GM19452 (cell line): ENCODE data around the gene KCTD19.

Experiments used
- ATAC-seq: cut with Tn5 transposase; IDR thresholded peaks from one replicate; pipeline ENCODE4 v1.9.1; 2021; ENCODE audit not compliant: unreplicated experiment

Gene KCTD19

DNA sequence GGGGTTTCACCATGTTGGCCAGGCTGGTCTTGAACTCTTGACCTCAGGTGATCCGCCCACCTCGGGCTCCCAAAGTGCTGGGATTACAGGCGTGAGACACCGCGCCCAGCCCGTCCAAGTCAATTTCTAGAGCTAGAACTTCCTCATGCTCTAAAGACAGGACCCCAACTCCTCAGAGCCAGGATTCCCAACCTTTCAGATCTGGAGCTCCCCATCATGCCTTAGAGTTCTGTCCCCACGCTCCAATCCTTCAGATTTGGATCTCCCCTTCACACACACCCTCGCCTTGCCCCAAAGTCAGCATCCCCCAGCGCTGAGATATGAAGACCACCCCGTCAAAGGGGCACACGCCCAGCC, 448 bp downstream of the KCTD19 start:
- ATAC-seq, result no peak

DNA sequence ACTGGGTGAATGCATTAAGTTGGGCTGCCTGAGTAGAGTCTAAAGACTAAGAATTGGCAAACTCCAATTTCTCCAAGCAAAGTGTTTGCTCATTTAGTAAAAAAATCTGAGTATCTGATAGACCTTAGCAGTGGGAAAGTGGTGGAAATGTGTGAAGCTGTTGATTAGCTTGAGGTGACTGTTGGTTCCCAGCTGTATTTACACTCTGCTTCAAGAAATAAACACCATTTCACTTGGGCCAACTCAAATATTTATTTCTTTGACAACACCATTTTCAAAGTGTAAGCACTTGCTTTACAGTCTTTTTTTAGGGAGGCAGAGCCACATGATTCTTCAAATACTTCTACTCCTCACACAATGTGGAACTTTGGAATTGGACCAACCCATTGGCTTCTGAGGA, 8.7 kb downstream of the KCTD19 start:
- no peak for ATAC-seq

DNA sequence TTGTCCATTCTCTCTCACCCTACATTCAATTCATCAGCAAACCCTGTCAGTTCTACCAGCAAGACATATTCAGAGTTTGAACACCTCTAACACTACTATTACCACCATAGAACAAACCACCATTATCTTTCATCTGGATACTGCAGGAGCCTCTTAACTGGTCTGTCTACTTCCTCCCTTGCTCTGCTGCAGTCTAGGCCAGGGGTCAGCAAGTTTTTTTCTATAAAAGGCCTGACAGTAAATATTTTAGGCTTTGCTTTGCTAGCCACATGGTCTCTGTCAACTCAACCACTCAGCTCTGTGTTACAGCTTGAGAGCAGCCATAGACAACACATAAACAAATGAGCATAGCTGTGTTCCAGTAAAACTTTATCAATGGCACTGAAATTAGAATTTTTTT, 13.8 kb downstream of the KCTD19 start:
- no peak for ATAC-seq

DNA sequence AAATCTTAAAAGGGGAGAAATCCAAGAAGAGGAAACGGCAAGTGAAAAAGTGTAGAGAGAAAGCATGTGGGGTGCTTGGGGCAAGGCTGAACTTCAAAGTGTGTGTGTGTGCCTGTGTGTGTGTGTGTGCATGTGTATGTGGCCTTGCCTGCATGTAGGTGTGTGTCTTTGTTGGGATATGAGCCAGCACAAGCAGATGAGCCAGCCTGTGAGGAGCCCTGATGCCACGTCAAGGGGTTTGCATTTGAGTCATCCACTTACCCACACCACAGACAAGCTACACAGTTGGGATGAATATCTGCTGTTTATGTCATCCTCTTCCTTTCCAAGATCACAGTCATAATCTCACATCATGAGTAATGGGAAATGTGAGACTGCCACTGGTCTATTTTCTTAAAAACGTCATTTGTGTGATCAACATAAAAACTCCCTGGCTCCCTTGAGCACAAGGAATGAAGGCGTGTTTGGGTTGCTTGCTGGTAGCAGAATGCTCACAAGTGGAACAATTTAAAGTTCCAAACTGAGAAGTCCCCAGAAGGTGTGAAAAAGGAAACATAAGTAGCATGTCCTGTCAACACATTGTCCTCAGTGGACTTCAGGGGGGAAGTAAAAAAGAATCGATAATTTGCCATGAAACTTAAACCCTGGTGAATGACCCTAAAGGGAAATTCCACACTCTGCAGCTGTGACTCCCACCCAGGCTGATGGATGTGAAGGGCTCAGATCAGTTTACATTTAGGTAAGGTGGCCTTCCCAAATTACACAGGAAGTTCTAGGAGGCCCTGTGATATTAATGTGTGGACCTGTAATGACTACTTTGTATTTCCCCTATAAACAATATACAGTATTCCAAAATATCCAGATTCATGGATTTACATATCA, 14.7 kb downstream of the KCTD19 start:
- no peak for ATAC-seq

DNA sequence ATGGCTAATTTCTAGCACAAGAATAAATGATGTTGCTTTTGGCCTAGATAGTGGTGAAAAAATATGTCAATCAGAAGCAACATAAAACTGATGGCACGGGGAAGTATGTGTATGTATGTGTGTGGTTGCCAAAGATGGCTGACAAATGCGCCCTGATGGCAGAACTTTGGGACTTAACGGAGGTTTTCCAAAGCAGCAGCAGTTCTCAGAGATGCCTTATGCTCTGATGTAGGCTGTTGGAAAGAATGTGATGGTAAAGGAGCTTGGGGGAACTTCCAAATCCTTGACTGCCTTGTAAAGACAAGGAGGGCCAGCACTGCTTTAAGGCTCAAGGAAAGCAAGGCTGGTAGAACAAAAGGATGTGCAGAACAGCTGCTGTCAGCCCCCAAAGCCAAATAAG, 16.0 kb downstream of the KCTD19 start:
- no peak for ATAC-seq

DNA sequence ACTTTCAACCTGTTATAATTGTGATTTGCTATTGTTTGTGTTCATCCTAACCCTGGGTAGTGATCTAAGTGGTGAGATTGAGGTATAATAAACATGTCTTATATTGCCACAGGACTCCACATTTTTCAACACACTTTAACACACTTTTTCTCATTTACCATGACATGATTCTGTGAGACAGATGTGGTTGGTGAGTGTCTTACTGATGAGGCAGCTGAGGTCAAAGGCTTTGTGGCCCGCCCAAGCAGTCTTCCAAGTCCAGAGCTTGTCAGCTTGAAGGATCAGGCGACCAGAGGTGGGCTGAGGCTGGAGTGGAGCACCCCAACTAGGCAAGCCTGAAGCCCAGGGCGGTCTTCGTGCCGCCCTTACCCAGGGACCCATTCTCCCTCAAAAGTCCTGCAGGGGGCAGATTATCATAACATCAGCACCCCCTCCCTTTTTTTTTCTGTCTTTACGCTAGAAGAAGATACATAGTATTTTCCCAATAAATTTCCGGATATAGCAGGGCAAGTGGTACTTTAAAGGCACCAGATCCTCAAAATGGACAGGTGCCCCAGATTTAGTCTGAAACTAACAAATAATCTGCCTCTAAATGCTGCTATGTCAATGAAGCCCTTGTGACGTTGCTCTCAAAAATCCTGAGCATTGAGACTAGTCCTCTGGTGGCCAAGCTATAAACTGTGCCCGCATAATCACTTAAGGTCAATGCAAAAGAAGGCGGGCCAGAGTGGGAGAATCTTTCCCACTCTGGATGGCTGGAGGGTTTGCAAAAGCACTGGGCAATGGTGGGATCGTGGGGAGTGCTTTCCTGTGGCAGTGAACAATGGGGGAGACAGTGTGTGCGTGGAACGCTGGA, 21.1 kb downstream of the KCTD19 start:
- ATAC-seq, result no peak

DNA sequence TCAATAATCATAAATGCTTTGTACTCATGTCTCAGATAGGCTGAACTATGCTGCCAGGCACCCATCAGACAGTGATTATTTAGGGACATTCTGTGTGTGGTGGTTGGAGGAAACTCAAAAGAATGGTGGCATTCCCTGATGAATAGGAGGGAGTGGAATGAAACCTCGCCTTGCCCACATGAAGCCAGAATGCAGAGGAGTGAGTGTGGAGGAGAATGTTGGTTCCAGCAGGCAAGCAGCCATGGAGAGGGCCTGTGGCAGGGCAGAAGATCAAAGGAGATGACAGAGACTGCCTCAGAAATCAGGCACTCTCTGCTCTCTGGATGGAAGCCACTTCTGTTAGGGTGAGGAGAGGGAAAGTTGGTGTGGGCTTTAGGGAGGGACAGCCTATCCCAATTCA, 22.5 kb downstream of the KCTD19 start:
- ATAC-seq, result no peak

DNA sequence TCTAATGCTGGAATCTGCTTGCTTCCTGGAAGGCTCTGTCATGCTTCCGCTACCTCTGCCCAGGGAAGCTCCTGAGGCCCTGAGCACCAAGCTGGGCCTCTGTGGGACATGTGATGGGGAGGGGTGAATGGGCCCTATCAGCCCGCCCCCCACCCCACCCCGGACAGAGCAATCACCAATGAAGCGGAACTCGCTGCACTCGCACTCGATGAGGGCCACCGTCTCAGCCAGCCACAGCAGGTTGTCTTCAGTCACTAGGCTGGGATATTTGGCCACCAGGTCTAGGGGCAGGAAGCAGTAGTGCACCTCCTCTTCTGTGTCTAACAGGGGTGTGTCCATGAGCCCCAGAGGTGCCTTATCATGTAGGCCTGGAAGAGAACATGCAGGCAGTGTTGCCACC, 23.6 kb downstream of the KCTD19 start:
- ATAC-seq, result no peak

DNA sequence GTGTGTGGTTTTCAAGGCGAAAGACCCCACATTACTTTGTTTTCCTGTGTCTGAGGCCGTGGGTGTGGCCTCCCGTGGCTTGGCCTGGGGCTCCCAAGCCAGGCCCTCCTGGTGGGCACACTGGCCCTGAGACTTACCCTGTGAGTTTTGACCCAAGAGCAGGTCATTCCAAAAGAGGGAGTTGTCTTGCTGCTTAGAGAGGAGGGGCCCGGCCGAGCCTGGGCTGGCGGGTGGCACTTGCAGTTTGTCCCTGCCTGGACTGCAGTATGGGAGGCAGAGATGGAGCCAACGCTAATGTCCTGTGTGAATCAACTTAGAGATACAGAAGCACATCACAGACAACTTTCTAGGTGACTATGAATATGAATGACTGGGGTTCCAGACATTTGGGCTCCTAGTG, 24.5 kb downstream of the KCTD19 start:
- no peak for ATAC-seq

DNA sequence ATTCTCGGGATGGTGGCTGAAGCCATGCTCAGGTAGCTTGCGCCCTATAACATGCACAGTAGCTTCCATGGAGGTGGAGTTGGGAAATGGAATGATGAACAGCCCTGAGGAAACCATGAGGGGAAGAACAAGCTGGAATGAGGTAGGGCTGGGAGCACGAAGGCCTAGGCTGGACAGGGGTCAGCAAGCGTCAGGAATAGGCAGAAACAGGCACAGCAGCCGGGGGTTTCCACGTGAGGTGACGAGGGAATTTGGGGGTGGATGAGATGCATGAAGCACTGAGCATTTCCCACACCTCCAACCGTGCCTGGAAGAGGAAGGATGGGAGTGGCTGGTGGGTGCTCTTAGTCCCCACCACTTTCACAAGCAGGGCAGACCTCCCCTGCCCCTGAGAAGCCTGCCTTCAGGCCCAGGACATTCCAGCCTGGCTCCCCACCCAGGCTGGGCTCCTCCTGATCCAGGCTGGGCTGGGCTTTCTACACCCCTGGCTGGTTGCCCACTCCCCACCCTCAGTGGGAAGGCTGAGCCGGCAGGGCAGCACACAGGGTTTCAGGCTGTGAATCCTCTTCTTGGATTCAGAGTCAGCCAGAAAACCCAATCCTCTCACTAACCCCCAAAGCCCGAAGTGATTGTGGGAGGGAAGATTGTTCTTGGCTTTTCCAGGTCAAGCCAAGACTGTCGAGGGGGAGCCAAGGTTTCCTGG, 25.3 kb downstream of the KCTD19 start:
- ATAC-seq, result no peak

DNA sequence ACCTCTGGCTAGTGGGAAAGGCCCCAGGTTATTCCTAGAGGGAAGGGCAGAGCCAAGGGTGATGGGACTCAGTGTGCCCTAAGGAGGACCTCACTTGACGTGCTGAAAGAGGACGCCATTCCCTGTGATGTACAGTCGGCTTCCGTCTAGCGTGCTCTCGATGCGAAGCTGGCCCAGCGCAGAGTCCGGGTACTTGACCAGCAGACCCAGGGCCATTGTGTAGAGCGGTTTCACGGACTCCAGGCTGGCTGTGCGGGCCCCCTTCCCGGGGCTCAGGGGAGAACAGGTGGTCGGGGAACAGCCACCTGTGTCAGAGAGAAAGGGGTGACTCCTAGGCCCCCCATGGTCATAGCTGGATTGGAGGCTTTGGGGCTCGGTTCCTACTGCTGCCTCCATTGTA, 27.3 kb downstream of the KCTD19 start:
- ATAC-seq, result no peak

DNA sequence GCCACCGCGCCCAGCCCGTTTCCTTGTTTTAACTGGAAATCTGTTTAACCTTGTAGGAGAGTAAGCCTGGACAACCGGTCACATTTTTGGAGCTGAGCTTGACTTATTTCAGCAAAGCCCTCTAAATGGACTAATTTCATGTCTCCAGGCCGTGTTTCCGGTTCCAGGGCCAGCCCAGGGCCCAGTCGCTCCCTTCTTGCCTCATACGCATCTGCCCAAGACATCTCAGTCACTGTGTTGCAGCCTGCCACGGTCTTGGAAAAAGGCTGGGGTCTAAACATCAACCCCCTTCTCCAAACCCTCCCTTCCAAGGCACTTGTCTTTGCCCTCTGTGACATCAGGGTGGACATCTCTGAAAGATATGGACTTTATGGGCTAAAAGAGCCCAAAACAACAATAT, 28.3 kb downstream of the KCTD19 start:
- no peak for ATAC-seq

DNA sequence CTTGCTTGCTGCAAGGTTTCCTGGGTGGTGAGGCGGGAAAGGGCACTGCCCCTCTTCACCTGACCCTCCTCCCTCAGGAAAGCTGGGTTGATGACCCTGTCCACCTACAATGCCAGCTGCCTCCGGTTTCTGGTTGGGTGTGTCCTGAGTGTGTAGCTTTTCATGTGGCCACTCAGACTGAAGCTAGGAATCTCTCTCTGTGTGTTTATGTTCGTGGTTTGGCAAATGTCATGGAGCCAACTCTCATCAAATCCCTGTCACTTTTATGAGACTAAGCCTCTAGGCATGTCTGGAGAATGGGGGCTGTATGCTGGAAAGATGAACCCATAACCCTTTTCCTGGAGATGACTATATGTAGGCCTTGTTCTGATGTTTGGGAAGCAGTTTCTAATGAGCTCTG, 30.1 kb downstream of the KCTD19 start:
- no peak for ATAC-seq

DNA sequence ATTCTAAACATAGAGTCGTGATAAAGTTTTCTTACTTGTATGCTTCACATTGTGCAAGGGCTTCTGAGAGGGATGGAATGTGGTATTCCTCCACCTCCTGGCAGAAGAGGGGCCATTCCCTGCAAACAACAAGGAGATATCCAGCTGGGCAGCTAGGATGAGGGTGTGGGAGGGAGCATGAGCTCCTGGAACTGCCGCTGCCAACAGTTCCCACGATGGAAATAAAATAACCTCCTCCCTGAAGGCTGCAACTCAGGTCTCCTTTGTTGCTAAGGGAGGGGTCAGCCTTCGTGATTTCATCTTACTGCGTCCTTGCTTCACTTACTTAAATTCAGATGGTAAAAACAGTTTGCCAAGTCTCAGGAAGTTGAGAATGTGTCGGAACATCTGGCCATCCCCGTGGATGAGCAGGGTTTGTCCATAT, 31.6 kb downstream of the KCTD19 start:
- no peak for ATAC-seq

DNA sequence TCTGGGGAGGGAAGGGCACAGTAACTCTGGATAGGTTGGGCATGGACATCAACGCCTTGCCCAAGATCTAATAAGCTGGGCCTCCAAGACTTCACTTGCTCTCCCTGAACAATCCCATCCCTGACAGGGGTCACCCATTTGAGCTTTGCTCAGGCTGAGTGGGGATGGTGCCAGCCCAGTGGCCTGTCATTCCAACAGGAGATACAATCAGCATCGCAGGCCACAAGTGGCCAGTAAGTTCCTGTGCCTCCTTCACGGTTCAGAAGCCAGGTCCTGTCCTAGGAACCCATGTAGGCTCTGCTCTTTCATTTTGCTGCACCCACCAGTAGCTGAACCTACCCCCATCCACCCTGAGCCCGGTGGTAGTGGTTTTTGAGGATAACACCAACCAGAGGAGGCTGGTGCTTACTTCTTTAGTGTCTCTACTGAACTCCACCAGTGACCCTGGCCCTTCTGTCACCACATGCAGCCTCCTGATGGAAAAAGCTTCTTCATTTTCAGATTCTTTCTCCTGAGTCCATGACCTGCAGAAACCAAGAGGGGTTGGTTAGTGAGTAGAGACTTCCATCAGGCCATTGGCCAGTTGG, 32.3 kb downstream of the KCTD19 start:
- no peak for ATAC-seq

DNA sequence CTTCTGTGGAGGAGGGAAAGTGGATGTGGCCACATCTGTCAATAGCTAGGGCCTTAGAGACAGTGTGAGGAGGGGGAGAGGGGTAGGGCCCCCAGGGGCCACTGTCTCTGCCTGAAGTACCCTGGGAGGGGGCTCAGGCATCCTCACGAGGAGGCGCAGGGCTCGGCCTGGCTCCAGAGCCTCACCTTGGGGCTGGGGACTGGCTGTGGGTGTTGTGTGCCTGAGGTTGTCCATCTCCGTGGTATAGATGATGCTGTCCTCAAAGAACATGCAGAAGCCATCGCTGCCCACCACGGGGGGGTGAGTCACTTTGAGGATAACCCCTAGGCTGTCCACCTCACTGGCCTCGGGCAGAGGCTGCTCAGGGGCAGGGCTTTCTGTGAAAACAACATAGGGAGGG, 35.1 kb downstream of the KCTD19 start:
- ATAC-seq, result no peak

DNA sequence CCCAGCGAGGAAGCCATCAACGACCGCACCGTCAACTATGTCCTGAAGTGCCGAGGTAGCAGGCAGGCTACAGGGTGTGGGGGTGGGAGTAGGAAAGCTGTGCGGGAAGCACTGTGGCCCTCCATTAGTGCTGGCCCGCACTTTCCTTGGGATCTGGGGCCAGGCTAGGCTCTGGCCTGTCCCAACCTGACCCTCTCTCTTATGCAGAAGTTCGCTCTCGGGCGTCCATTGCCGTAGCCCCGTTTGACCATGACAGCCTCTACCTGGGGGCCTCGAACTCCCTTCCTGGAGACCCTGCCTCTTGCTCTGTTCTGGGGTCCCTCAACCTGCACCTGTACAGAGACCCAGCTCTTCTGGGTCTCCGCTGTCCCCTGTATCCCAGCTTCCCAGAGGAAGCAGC, 38.6 kb downstream of the KCTD19 start:
- no peak for ATAC-seq

DNA sequence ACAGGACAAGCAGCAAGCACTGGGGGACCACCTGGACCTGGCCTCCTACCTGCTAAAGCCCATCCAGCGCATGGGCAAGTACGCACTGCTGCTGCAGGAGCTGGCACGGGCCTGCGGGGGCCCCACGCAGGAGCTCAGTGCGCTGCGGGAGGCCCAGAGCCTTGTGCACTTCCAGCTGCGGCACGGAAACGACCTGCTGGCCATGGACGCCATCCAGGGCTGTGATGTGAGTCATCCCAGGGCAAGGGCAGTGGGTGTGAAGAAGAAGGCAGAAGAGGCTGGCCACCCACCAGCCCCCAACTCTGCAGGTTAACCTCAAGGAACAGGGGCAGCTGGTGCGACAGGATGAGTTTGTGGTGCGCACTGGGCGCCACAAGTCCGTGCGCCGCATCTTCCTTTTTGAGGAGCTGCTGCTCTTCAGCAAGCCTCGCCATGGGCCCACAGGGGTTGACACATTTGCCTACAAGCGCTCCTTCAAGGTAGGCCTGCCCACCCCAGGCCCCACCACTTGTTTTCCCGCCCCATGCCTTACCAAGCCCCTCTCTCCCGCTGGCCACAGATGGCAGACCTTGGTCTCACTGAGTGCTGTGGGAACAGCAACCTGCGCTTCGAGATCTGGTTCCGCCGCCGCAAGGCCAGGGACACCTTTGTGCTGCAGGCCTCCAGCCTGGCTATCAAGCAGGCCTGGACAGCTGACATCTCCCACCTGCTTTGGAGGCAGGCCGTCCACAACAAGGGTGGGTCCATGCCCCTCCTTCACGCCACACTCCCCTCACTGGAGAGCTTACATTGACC, 39.9 kb downstream of the KCTD19 start:
- ATAC-seq, result no peak

DNA sequence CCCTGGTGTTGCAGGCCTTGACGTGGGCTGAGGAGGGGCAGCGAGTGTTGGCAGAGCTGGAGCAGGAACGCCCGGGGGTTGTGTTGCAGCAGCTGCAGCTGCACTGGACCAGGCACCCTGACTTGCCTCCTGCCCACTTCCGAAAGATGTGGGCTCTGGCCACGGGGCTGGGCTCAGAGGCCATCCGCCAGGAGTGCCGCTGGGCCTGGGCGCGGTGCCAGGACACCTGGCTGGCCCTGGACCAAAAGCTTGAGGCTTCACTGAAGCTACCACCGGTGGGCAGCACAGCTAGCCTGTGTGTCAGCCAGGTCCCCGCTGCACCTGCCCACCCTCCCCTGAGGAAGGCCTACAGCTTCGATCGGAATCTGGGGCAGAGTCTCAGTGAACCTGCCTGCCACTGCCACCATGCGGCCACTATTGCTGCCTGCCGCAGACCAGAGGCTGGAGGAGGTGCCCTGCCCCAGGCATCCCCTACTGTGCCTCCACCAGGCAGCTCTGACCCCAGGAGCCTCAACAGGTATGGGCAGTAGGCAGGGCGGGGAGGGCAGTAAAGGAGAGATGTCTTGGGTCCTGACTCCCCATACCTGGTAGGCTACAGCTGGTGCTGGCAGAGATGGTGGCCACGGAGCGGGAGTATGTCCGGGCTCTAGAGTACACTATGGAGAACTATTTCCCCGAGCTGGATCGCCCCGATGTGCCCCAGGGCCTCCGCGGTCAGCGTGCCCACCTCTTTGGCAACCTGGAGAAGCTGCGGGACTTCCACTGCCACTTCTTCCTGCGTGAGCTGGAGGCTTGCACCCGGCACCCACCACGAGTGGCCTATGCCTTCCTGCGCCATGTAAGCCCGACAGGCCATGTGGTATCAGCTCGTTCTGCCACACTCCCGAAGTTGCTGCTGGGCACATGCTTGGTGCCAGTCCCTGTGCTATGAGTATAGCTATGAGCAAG, 41.6 kb downstream of the KCTD19 start:
- no peak for ATAC-seq
